Measurements from ENCODE around the gene LHX2. TPM values are rescaled to one million over a fixed set of nuclear protein-coding genes. Genes with fewer than 3 reads are reported as not detected.

The LHX2 gene
- total RNA-seq, 1 donor from 2014 or later = not detected

- TF ChIP-seq CTCF (IDR thresholded peaks at IDR 0.05; ENCODE audit: insufficient read depth, low read length, severe bottlenecking) = no peak
- Histone ChIP-seq H3K4me3 (ENCODE audit: low read depth, low read length) (no peak overlapping the region), H3K36me3 (ENCODE audit: control insufficient read depth, insufficient read depth, low read length) (no peaks in the 10 kb centered on the region), H3K27me3 (ENCODE audit: control insufficient read depth, insufficient read depth, low read length) (peaks cover 76% of the 10 kb centered on the region)
- DNase-seq (ENCODE audit: low read depth) (no peak), FAIRE-seq (no peak)
Observed at GRCh38 chr9:124014211-124014955, 2.8 kb downstream of the LHX2 start.

- no peaks in the 10 kb centered on the region for H3K36me3 ChIP-seq (ENCODE audit: control insufficient read depth, insufficient read depth, low read length)
- TF ChIP-seq CTCF (IDR thresholded peaks at IDR 0.05; ENCODE audit: insufficient read depth, low read length, severe bottlenecking) = no peak
- peaks cover 75% of the 10 kb centered on the region for H3K27me3 ChIP-seq (ENCODE audit: control insufficient read depth, insufficient read depth, low read length)
- FAIRE-seq = no peak
- DNase-seq (ENCODE audit: low read depth) = no peak
- no peak overlapping the region for H3K4me3 ChIP-seq (ENCODE audit: low read depth, low read length)
Observed at GRCh38 chr9:124014956-124015660, 3.5 kb downstream of the LHX2 start.

GRCh38 chr9:124015661-124016131 lies 4.1 kb downstream of the LHX2 start:
- Histone ChIP-seq H3K27me3 (ENCODE audit: control insufficient read depth, insufficient read depth, low read length) (peaks cover 75% of the 10 kb centered on the region), H3K4me3 (ENCODE audit: low read depth, low read length) (no peak overlapping the region), H3K36me3 (ENCODE audit: control insufficient read depth, insufficient read depth, low read length) (no peaks in the 10 kb centered on the region)
- no peak for FAIRE-seq
- DNase-seq (ENCODE audit: low read depth) = no peak
- no peak for TF ChIP-seq CTCF (IDR thresholded peaks at IDR 0.05; ENCODE audit: insufficient read depth, low read length, severe bottlenecking)

GRCh38 chr9:124016175-124017050 lies 4.8 kb downstream of the LHX2 start:
- H3K4me3 ChIP-seq (ENCODE audit: low read depth, low read length) = no peak overlapping the region
- DNase-seq (ENCODE audit: low read depth) (no peak), FAIRE-seq (no peak)
- H3K36me3 ChIP-seq (ENCODE audit: control insufficient read depth, insufficient read depth, low read length) = no peaks in the 10 kb centered on the region
- TF ChIP-seq CTCF (IDR thresholded peaks at IDR 0.05; ENCODE audit: insufficient read depth, low read length, severe bottlenecking) = no peak
- H3K27me3 ChIP-seq (ENCODE audit: control insufficient read depth, insufficient read depth, low read length) = peaks cover 75% of the 10 kb centered on the region

- FAIRE-seq = no peak
- Histone ChIP-seq H3K4me3 (ENCODE audit: low read depth, low read length) (no peak overlapping the region), H3K36me3 (ENCODE audit: control insufficient read depth, insufficient read depth, low read length) (no peaks in the 10 kb centered on the region), H3K27me3 (ENCODE audit: control insufficient read depth, insufficient read depth, low read length) (peaks cover 80% of the 10 kb centered on the region)
- no peak for TF ChIP-seq CTCF (IDR thresholded peaks at IDR 0.05; ENCODE audit: insufficient read depth, low read length, severe bottlenecking)
- no peak for DNase-seq (ENCODE audit: low read depth)
Observed at GRCh38 chr9:124017051-124017928, 5.7 kb downstream of the LHX2 start.

Data from bronchial epithelial cell (primary cell).